ENCODE data around the gene IGFBP5. TPM values are rescaled to one million over a fixed set of nuclear protein-coding genes. Genes with fewer than 3 reads are reported as not detected.

The IGFBP5 gene
- total RNA-seq, 4 donors from 2014 or later: 99.5 to 550 (median 279) TPM

GRCh38 chr2:216634370-216635148 is 60.8 kb downstream of the IGFBP5 start:
- TF ChIP-seq POLR2A (IDR thresholded peaks at IDR 0.05) (no peak), CTCF (IDR thresholded peaks at IDR 0.05 in 4 of 5, conservative IDR thresholded peaks at IDR 0.05 in 1 of 5) (no peak)
- Histone ChIP-seq H3K4me3 (peak overlapping the region; percentile 56 to 59 (median 58)), H3K27ac (peak overlapping the region in 3 of 4 donors; percentile 19 to 55 (median 27)), H3K4me1 (peaks cover 4 to 14% of the 10 kb centered on the region in 2 donors), H3K36me3 (no peaks in the 10 kb centered on the region), H3K27me3 (peaks cover 37 to 41% (median 38%) of the 10 kb centered on the region in 3 donors), H3K9me3 (no peaks in the 10 kb centered on the region)
- ATAC-seq (no peak), DNase-seq (no peak)
- intact Hi-C loops (cut with DNase I; ENCODE audit: low total_unique reads): no loop called here
- in situ Hi-C loops (cut with MboI; ENCODE audit: low sequenced_read_pairs in 4 of 4): no loop called here

GRCh38 chr2:216633616-216634369 is 61.6 kb downstream of the IGFBP5 start:
- TF ChIP-seq CTCF (IDR thresholded peaks at IDR 0.05 in 4 of 5, conservative IDR thresholded peaks at IDR 0.05 in 1 of 5) (no peak), POLR2A (IDR thresholded peaks at IDR 0.05) (no peak)
- ATAC-seq: peak; percentile 19 to 39
- Histone ChIP-seq H3K36me3 (no peaks in the 10 kb centered on the region), H3K4me1 (peaks cover 4 to 14% of the 10 kb centered on the region in 2 donors), H3K9me3 (no peaks in the 10 kb centered on the region), H3K27me3 (peaks cover 37 to 41% (median 38%) of the 10 kb centered on the region in 3 donors), H3K4me3 (peak overlapping the region; percentile 56 to 59 (median 58)), H3K27ac (peak overlapping the region in 3 of 4 donors; percentile 19 to 55 (median 27))
- intact Hi-C loops (cut with DNase I; ENCODE audit: low total_unique reads) (no loop called here), in situ Hi-C loops (cut with MboI; ENCODE audit: low sequenced_read_pairs in 4 of 4) (no loop called here)
- DNase-seq: no peak

GRCh38 chr2:216632952-216633615 is 62.3 kb downstream of the IGFBP5 start, which contains the start of gene IGFBP2:
IGFBP2 (plus strand) TSS chr2:216633420; CDS start chr2:216633524, 104 bp downstream.
- Histone ChIP-seq H3K4me3 (peak within 1 kb of the TSS; percentile 56 to 61 (median 58)), H3K27ac (peak within 1 kb of the TSS in 3 of 4 donors; percentile 19 to 55 (median 27)), H3K9me3 (no peaks in the 10 kb centered on the region), H3K4me1 (peaks cover 4 to 14% of the 10 kb centered on the region in 2 donors), H3K36me3 (no peaks in the 10 kb centered on the region), H3K27me3 (peaks cover 37 to 41% (median 37%) of the 10 kb centered on the region in 3 donors)
- in situ Hi-C loops (cut with MboI; ENCODE audit: low sequenced_read_pairs in 4 of 4) (no loop called here), intact Hi-C loops (cut with DNase I; ENCODE audit: low total_unique reads) (no loop called here)
- TF ChIP-seq CTCF (IDR thresholded peaks at IDR 0.05 in 4 of 5, conservative IDR thresholded peaks at IDR 0.05 in 1 of 5): no peak
- TF ChIP-seq POLR2A (IDR thresholded peaks at IDR 0.05): peak in 1 of 2 donors; percentile 10
- no peak for DNase-seq
- ATAC-seq: peak; percentile 18 to 23

GRCh38 chr2:216632346-216632951 is 62.9 kb downstream of the IGFBP5 start:
- Histone ChIP-seq H3K9me3 (no peaks in the 10 kb centered on the region), H3K4me3 (peak overlapping the region in 3 of 4 donors; percentile 45 to 61 (median 46)), H3K4me1 (peaks cover 4 to 14% of the 10 kb centered on the region in 2 donors), H3K36me3 (no peaks in the 10 kb centered on the region), H3K27ac (no peak overlapping the region), H3K27me3 (peaks cover 30 to 36% (median 33%) of the 10 kb centered on the region in 3 donors)
- ATAC-seq (no peak), DNase-seq (no peak)
- in situ Hi-C loops (cut with MboI; ENCODE audit: low sequenced_read_pairs in 4 of 4): no loop called here
- no peak for TF ChIP-seq POLR2A (IDR thresholded peaks at IDR 0.05)
- TF ChIP-seq CTCF (IDR thresholded peaks at IDR 0.05 in 4 of 5, conservative IDR thresholded peaks at IDR 0.05 in 1 of 5): no peak
- intact Hi-C loops (cut with DNase I; ENCODE audit: low total_unique reads): no loop called here
